OCI-LY1 (cell line): ENCODE results near the gene NR1H3.

ENCODE experiments used
- EZH2 ChIP-seq: fragments of 200-600 bp; sonication (generic), shearing (Covaris generic); IDR thresholded peaks from 2 replicates; pipeline ENCODE4 v1.8.0; 2017; ENCODE audit warnings: borderline replicate concordance, mixed run types, mild to moderate bottlenecking, antibody characterized with exemption, low read length, moderate library complexity, mixed read lengths
- TF ChIP-seq, protein P1 (sequence below): fragments of 200-600 bp; sonication (generic), shearing (Covaris generic); IDR thresholded peaks from 2 replicates; pipeline ENCODE4 v1.5.1; 2017; ENCODE audit warnings: mild to moderate bottlenecking, antibody characterized with exemption, low read length, moderate library complexity, mixed read lengths

DNA sequence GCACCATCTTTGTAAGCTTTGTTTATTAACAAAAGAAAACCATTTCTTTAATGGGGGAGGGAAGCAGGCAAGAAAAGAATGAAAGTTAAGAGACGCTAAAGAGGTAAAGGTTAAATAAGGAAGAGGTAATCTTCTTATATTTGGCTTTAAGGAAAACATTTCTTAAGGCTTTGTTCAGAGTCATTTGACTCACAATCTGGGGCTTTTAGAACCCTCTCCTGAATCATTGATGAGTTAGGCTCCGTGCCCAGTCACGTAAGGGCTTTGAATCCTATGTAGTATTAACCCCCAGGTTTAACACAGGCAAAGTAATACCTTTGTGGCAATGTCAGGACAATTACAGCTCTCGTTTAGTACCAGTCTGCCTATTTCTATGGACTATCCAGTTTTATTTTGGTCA lies 38.2 kb downstream of the NR1H3 start:
- no peak for TF ChIP-seq EZH2
- TF ChIP-seq, protein P1, sequence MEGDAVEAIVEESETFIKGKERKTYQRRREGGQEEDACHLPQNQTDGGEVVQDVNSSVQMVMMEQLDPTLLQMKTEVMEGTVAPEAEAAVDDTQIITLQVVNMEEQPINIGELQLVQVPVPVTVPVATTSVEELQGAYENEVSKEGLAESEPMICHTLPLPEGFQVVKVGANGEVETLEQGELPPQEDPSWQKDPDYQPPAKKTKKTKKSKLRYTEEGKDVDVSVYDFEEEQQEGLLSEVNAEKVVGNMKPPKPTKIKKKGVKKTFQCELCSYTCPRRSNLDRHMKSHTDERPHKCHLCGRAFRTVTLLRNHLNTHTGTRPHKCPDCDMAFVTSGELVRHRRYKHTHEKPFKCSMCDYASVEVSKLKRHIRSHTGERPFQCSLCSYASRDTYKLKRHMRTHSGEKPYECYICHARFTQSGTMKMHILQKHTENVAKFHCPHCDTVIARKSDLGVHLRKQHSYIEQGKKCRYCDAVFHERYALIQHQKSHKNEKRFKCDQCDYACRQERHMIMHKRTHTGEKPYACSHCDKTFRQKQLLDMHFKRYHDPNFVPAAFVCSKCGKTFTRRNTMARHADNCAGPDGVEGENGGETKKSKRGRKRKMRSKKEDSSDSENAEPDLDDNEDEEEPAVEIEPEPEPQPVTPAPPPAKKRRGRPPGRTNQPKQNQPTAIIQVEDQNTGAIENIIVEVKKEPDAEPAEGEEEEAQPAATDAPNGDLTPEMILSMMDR, result no peak
